ENCODE measurements around the gene VAPA. TPM values are rescaled to one million over a fixed set of nuclear protein-coding genes. Genes with fewer than 3 reads are reported as not detected.

The VAPA gene
- total and polyA plus RNA-seq, 2 donors (not counting 3 experiments of a cell fraction or from before 2014, with no cell fraction given): 105 to 163 TPM

DNA sequence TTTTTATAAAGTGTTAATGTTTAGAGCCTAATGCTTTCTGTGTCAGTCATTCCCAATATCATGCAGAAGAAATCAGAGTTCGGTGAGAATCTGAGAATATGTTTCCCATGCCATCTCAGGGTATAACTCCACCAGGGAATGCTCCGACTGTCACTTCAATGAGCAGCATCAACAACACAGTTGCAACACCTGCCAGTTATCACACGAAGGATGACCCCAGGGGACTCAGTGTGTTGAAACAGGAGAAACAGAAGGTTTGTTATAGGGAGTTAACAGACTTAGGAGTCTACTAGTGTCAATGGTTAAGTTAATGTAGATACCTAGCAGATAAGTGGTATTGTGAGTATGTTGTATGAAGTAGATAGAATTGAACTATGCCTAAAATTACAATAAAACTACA, 31.0 kb downstream of the VAPA start:
- H3K9me3 ChIP-seq (replicated peaks; ENCODE audit: control insufficient read depth, insufficient read depth, low read length): no peaks in the 10 kb centered on the region
- H3K4me1 ChIP-seq (ENCODE audit: control insufficient read depth, extremely low read depth, insufficient read depth, low read length): no peaks in the 10 kb centered on the region
- H4K20me1 ChIP-seq (replicated peaks; ENCODE audit: control insufficient read depth, extremely low read depth, insufficient read depth, low read length): peaks cover 3% of the 10 kb centered on the region
- intact Hi-C loops (cut with micrococcal nuclease) (no loop called here), dilution Hi-C loops (cut with MboI; ENCODE audit: extremely low pct_ligation_motif_present, low sequenced_read_pairs) (no loop called here)
- no peak overlapping the region for H3K9ac ChIP-seq (replicated peaks; ENCODE audit: extremely low read depth, insufficient read depth, low read length)
- FAIRE-seq (no peak), DNase-seq (ENCODE audit: low read depth, low spot score) (no peak)
- POLR2A ChIA-PET: no interaction called here
- H3K4me3 ChIP-seq (replicated peaks in 1 of 3; ENCODE audit: insufficient read depth in 1 of 3, low read depth in 1 of 3, low read length in 3 of 3): no peak overlapping the region
- TF ChIP-seq, protein P1, sequence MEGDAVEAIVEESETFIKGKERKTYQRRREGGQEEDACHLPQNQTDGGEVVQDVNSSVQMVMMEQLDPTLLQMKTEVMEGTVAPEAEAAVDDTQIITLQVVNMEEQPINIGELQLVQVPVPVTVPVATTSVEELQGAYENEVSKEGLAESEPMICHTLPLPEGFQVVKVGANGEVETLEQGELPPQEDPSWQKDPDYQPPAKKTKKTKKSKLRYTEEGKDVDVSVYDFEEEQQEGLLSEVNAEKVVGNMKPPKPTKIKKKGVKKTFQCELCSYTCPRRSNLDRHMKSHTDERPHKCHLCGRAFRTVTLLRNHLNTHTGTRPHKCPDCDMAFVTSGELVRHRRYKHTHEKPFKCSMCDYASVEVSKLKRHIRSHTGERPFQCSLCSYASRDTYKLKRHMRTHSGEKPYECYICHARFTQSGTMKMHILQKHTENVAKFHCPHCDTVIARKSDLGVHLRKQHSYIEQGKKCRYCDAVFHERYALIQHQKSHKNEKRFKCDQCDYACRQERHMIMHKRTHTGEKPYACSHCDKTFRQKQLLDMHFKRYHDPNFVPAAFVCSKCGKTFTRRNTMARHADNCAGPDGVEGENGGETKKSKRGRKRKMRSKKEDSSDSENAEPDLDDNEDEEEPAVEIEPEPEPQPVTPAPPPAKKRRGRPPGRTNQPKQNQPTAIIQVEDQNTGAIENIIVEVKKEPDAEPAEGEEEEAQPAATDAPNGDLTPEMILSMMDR (IDR thresholded peaks at IDR 0.05; ENCODE audit: extremely low read depth in 1 of 2, insufficient read depth in 1 of 2, low read depth in 1 of 2, low read length in 2 of 2): no peak
- TF ChIP-seq, protein P2, sequence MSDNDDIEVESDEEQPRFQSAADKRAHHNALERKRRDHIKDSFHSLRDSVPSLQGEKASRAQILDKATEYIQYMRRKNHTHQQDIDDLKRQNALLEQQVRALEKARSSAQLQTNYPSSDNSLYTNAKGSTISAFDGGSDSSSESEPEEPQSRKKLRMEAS (IDR thresholded peaks at IDR 0.05; ENCODE audit: insufficient read depth, insufficient read length): no peak
- TF ChIP-seq MYC (IDR thresholded peaks at IDR 0.05; ENCODE audit: low read depth, low read length) (no peak), JUN (IDR thresholded peaks at IDR 0.05; ENCODE audit: borderline replicate concordance, insufficient read depth, insufficient read length, low read depth) (no peak)
- H3K4me2 ChIP-seq (ENCODE audit: insufficient read depth, low read length): no peak overlapping the region
- peaks cover 41% of the 10 kb centered on the region for H3K79me2 ChIP-seq (ENCODE audit: control insufficient read depth, insufficient read depth, low read length)
- BruUV-seq (replicated peaks): no TSS peak
- no peaks in the 10 kb centered on the region for H3K9me1 ChIP-seq (replicated peaks; ENCODE audit: control insufficient read depth, extremely low read depth, insufficient read depth, low read length)
- H3K27ac ChIP-seq (ENCODE audit: insufficient read depth, low read depth, low read length): no peak overlapping the region
- CTCF ChIA-PET: no interaction called here
- H3K27me3 ChIP-seq (ENCODE audit: control insufficient read depth in 2 of 2, insufficient read depth in 2 of 2, low read length in 2 of 2): no peaks in the 10 kb centered on the region
- H3K36me3 ChIP-seq (ENCODE audit: control insufficient read depth in 2 of 2, extremely low read depth in 1 of 2, insufficient read depth in 2 of 2, low read length in 2 of 2): peaks cover 4 to 16% of the 10 kb centered on the region in 2 experiments
- H2AFZ ChIP-seq (ENCODE audit: low read depth, low read length): no peak overlapping the region

DNA sequence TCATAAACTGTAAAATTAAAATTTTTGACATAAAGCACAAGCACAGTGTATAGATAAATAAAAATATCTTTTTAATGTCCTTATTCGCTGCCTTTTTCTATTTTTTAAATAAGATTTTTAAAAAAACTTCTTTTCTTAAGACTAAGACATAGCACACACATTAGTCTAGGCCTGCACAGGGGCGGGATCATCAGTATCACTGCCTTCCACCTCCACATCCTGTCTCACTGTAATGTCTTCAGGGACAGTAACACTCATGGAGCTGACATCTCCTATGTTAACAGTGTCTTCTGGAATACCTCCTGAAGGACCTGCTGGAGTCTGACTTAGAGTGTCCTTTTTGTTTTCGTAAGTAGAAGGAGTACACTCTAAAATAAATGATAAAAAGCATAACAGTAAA, 33.0 kb downstream of the VAPA start:
- Histone ChIP-seq H3K9me1 (replicated peaks; ENCODE audit: control insufficient read depth, extremely low read depth, insufficient read depth, low read length) (no peaks in the 10 kb centered on the region), H3K36me3 (ENCODE audit: control insufficient read depth in 2 of 2, extremely low read depth in 1 of 2, insufficient read depth in 2 of 2, low read length in 2 of 2) (peaks cover 6 to 18% of the 10 kb centered on the region in 2 experiments), H3K4me2 (ENCODE audit: insufficient read depth, low read length) (no peak overlapping the region), H3K9me3 (replicated peaks; ENCODE audit: control insufficient read depth, insufficient read depth, low read length) (no peaks in the 10 kb centered on the region), H3K9ac (replicated peaks; ENCODE audit: extremely low read depth, insufficient read depth, low read length) (no peak overlapping the region), H3K27ac (ENCODE audit: insufficient read depth, low read depth, low read length) (no peak overlapping the region), H3K4me1 (ENCODE audit: control insufficient read depth, extremely low read depth, insufficient read depth, low read length) (no peaks in the 10 kb centered on the region), H3K4me3 (replicated peaks in 1 of 3; ENCODE audit: insufficient read depth in 1 of 3, low read depth in 1 of 3, low read length in 3 of 3) (no peak overlapping the region), H3K27me3 (ENCODE audit: control insufficient read depth in 2 of 2, insufficient read depth in 2 of 2, low read length in 2 of 2) (no peaks in the 10 kb centered on the region), H4K20me1 (replicated peaks; ENCODE audit: control insufficient read depth, extremely low read depth, insufficient read depth, low read length) (peaks cover 3% of the 10 kb centered on the region), H2AFZ (ENCODE audit: low read depth, low read length) (no peak overlapping the region), H3K79me2 (ENCODE audit: control insufficient read depth, insufficient read depth, low read length) (peaks cover 34% of the 10 kb centered on the region)
- ChIA-PET CTCF (interaction anchor here (0.6 kb wide), 2 partner anchors 70 to 368 kb away, joined by 3 read pairs; no protein-coding TSS in a partner anchor), POLR2A (no interaction called here)
- FAIRE-seq: no peak
- no peak for DNase-seq (ENCODE audit: low read depth, low spot score)
- dilution Hi-C loops (cut with MboI; ENCODE audit: extremely low pct_ligation_motif_present, low sequenced_read_pairs) (no loop called here), intact Hi-C loops (cut with micrococcal nuclease) (no loop called here)
- BruUV-seq (replicated peaks): no TSS peak
- TF ChIP-seq, protein P2 (IDR thresholded peaks at IDR 0.05; ENCODE audit: insufficient read depth, insufficient read length): no peak
- TF ChIP-seq, protein P1 (IDR thresholded peaks at IDR 0.05; ENCODE audit: extremely low read depth in 1 of 2, insufficient read depth in 1 of 2, low read depth in 1 of 2, low read length in 2 of 2): no peak
- TF ChIP-seq GATA2 (IDR thresholded peaks at IDR 0.05; ENCODE audit: insufficient read depth, insufficient read length, low read depth, low read length): no peak
- no peak for TF ChIP-seq FOS (IDR thresholded peaks at IDR 0.05; ENCODE audit: borderline replicate concordance, insufficient read depth, low read length)
- TF ChIP-seq MYC (IDR thresholded peaks at IDR 0.05; ENCODE audit: low read depth, low read length): no peak
- TF ChIP-seq JUN (IDR thresholded peaks at IDR 0.05; ENCODE audit: borderline replicate concordance, insufficient read depth, insufficient read length, low read depth): no peak
- TF ChIP-seq POLR2AphosphoS5 (IDR thresholded peaks at IDR 0.05; ENCODE audit: insufficient read depth, low read depth, low read length): no peak
- TF ChIP-seq POLR2A (IDR thresholded peaks at IDR 0.05; ENCODE audit: low read depth, low read length): no peak
- TF ChIP-seq EZH2 (IDR thresholded peaks at IDR 0.05; ENCODE audit: borderline replicate concordance, low read depth, low read length, severe bottlenecking): no peak
